Endodermal cell (in vitro differentiated cells): ENCODE measurements around the gene PLD2. TPM values are rescaled to one million over a fixed set of nuclear protein-coding genes. Genes with fewer than 3 reads are reported as not detected.
A peak's percentile ranks its signal among the peaks of the same experiment; 100 is the strongest.
"Not testable (repeated sequence)": the region's sequence is repeated elsewhere in the genome, so short reads cannot be mapped to it uniquely, and the experiment has no call there.

Source experiments
- DNase-seq: peaks from one replicate; pipeline ENCODE4 v3.0.0-alpha.2; 2017
- H3K27ac ChIP-seq: 2 replicates; pipeline ENCODE4 v1.5.1; 2013; ENCODE audit warnings: mild to moderate bottlenecking, low read depth, low read length, moderate library complexity
- H3K27me3 ChIP-seq: 2 replicates; pipeline ENCODE4 v1.6.1; 2013; ENCODE audit warnings: mild to moderate bottlenecking, low read length, moderate library complexity; ENCODE audit not compliant: insufficient read depth, control insufficient read depth, poor library complexity, severe bottlenecking
- H3K36me3 ChIP-seq: 2 replicates; pipeline ENCODE4 v1.7.0; 2013; ENCODE audit warnings: mild to moderate bottlenecking, low read length, moderate library complexity; ENCODE audit not compliant: control insufficient read depth, insufficient read depth
- H3K4me1 ChIP-seq: one replicate; pipeline ENCODE4 v1.7.0; 2013; ENCODE audit warnings: low read length; ENCODE audit not compliant: control insufficient read depth, insufficient read depth
- H3K4me3 ChIP-seq: 2 replicates; pipeline ENCODE4 v1.5.1; 2013; ENCODE audit warnings: mild to moderate bottlenecking, low read length, moderate library complexity
- H3K9ac ChIP-seq: 2 replicates; pipeline ENCODE4 v1.6.1; 2013; ENCODE audit warnings: mild to moderate bottlenecking, low read length, moderate library complexity; ENCODE audit not compliant: poor library complexity, severe bottlenecking; ENCODE audit errors: extremely low read depth
- H3K9me3 ChIP-seq: 2 replicates; pipeline ENCODE4 v1.6.1; 2013; ENCODE audit warnings: mild to moderate bottlenecking, low read length, moderate library complexity; ENCODE audit not compliant: control insufficient read depth
- H3K27ac Mint-ChIP-seq: 2 replicates; pipeline ENCODE4 v1.8.0; 2020; ENCODE audit warnings: mixed read lengths
- H3K27me3 Mint-ChIP-seq: 2 replicates; pipeline ENCODE4 v1.8.0; 2021; ENCODE audit warnings: mild to moderate bottlenecking, mixed read lengths; ENCODE audit not compliant: insufficient read depth
- H3K36me3 Mint-ChIP-seq: 2 replicates; pipeline ENCODE4 v1.8.0; 2020; ENCODE audit warnings: low read depth, mixed read lengths
- H3K4me1 Mint-ChIP-seq: 2 replicates; pipeline ENCODE4 v1.8.0; 2020; ENCODE audit warnings: mixed read lengths
- H3K4me3 Mint-ChIP-seq: 2 replicates; pipeline ENCODE4 v1.8.0; 2020; ENCODE audit warnings: mild to moderate bottlenecking, moderate library complexity, mixed read lengths
- H3K9me3 Mint-ChIP-seq: 2 replicates; pipeline ENCODE4 v1.8.0; 2020; ENCODE audit warnings: mild to moderate bottlenecking, mixed read lengths
- WGBS, 2 experiments: methylation state at CpG; one replicate each; pipeline versions ENCODE4 v1.1.5 to v1.1.7; 2013; ENCODE audit warnings: missing lambda C conversion rate in 2 of 2, mixed read lengths in 1 of 2; ENCODE audit not compliant: insufficient coverage in 1 of 2, insufficient read length in 1 of 2; 5-methylcytosine and 5-hydroxymethylcytosine counted together
- total RNA-seq, 2 donors: library from RNA; stranded (reverse); fragmentation: NEBNext Ultra II Directional in 1 of 2; extraction: Animal tissue kit (Norgen Biotek cat#: 25700) in 1 of 2; gene quantifications; 2 replicates in 1 of 2; 3 replicates in 1 of 2; pipeline ENCODE4 v1.2.1, GENCODE V29; 2021
- TF ChIP-seq, protein P1 (sequence below): fragments of 200-600 bp; sonication (generic); conservative IDR thresholded peaks from 2 replicates; pipeline ENCODE4 v1.5.0; 2021; ENCODE audit warnings: antibody characterized with exemption, mild to moderate bottlenecking

PLD2 gene
- total RNA-seq, 2 donors from 2014 or later = 72.7 to 75.2 TPM

DNA sequence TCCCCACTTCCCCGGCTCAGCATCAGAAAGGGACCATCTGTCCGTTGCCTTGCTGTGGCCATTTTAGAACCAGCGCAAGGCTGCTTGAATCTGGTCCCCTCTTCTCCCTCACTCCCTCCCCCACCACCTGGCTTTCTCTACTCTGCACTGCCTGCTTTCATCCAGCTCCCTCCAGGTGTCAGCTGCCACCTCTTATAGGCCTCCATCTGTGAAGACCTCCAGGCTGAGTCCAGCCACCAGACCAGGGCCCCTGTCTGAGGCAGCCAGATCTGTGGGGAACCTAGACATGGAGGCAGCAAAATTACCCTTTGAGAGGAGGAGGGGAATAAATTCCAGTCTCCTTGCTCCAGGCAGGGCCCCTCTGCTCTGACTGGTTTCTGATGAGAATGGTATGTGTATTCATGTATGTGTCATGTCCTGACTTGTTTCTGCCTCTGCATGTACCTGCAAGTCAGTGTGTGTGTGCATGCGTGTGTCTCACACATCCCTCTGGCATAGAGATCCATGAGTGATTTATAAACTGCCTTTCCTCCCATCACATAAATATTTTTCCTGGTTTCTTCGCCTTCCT, 47.2 kb downstream of the PLD2 start:
- Mint-ChIP-seq H3K4me1 (peaks cover 51% of the 10 kb centered on the region), H3K4me3 (no peak overlapping the region), H3K9me3 (no peaks in the 10 kb centered on the region), H3K36me3 (peaks cover 12% of the 10 kb centered on the region), H3K27ac (peak overlapping the region; percentile 80), H3K27me3 (no peaks in the 10 kb centered on the region)
- no peaks in the 10 kb centered on the region for H3K27me3 ChIP-seq
- TF ChIP-seq, protein P1, sequence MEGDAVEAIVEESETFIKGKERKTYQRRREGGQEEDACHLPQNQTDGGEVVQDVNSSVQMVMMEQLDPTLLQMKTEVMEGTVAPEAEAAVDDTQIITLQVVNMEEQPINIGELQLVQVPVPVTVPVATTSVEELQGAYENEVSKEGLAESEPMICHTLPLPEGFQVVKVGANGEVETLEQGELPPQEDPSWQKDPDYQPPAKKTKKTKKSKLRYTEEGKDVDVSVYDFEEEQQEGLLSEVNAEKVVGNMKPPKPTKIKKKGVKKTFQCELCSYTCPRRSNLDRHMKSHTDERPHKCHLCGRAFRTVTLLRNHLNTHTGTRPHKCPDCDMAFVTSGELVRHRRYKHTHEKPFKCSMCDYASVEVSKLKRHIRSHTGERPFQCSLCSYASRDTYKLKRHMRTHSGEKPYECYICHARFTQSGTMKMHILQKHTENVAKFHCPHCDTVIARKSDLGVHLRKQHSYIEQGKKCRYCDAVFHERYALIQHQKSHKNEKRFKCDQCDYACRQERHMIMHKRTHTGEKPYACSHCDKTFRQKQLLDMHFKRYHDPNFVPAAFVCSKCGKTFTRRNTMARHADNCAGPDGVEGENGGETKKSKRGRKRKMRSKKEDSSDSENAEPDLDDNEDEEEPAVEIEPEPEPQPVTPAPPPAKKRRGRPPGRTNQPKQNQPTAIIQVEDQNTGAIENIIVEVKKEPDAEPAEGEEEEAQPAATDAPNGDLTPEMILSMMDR = no peak
- no peak for DNase-seq
- H3K4me1 ChIP-seq = peaks cover 11% of the 10 kb centered on the region
- H3K9ac ChIP-seq = no peak overlapping the region
- no peak overlapping the region for H3K4me3 ChIP-seq
- WGBS, 2 experiments = 92 to 100% methylated on average over 2 to 5 of the region's 5 CpGs
- no peaks in the 10 kb centered on the region for H3K9me3 ChIP-seq
- peak overlapping the region; percentile 83 for H3K27ac ChIP-seq
- no peaks in the 10 kb centered on the region for H3K36me3 ChIP-seq

DNA sequence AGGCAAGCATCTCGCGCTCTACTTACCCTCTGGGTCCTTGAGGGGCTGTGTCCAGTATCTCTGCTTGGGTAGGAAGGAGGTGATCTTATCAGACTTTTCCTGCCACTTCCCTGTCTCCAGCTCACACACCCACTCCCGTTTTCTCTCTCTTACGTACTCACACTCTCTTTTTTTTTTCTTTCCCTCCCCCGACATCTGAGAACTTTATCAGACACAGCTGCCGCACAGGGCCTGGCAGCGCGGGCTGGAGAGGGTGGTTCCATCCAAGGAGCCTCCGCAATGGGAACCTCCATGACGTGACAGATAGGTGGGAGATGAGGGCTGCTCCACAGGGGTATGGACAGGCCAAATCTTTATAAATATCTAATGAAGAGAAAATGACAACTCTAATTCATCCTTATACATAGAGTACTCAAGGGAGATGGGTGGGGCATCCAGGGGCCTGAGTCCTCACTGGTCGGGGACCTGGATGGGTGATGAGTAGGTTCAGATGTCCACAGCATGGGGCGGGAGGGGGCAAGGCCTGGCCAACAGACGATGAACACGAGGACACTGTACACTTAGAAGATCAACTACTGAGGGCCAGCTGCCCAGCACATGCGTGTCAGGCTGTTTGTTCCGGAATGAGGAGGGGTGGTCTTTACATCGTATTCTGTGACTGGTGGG, 49.5 kb downstream of the PLD2 start:
- Mint-ChIP-seq H3K4me1 (peaks cover 54% of the 10 kb centered on the region), H3K27me3 (no peaks in the 10 kb centered on the region), H3K36me3 (peaks cover 12% of the 10 kb centered on the region), H3K4me3 (no peak overlapping the region), H3K27ac (peak overlapping the region; percentile 69), H3K9me3 (no peaks in the 10 kb centered on the region)
- Histone ChIP-seq H3K4me3 (no peak overlapping the region), H3K27ac (no peak overlapping the region), H3K4me1 (peaks cover 11% of the 10 kb centered on the region), H3K27me3 (no peaks in the 10 kb centered on the region), H3K9me3 (no peaks in the 10 kb centered on the region), H3K36me3 (peaks cover 7% of the 10 kb centered on the region), H3K9ac (no peak overlapping the region)
- 94 to 95% methylated on average over 8 to 17 of the region's 17 CpGs for WGBS, 2 experiments
- no peak for DNase-seq
- TF ChIP-seq, protein P1 = no peak

DNA sequence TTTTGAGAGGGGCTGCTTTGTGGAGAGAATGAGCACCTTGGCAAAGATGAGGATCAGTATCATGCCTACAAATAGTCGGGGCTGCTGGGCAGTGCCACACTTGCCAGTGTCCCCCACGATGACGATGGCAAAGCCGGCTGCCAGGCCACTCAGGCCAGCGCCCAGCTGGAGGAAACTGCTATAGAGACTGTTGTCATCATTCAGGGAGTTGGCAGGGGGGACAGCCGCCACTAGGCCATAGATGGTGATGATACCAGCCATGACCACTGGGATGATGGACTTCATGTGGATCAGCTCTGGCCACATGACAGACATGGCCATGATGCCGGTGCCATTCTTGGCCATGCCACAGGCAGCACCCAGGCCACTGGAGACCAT, 50.0 kb downstream of the PLD2 start:
- Histone ChIP-seq H3K27ac (no peak overlapping the region), H3K9me3 (no peaks in the 10 kb centered on the region), H3K9ac (no peak overlapping the region), H3K4me1 (peaks cover 11% of the 10 kb centered on the region), H3K27me3 (no peaks in the 10 kb centered on the region), H3K4me3 (no peak overlapping the region), H3K36me3 (peaks cover 7% of the 10 kb centered on the region)
- DNase-seq = no peak
- Mint-ChIP-seq H3K4me3 (no peak overlapping the region), H3K4me1 (peaks cover 54% of the 10 kb centered on the region), H3K36me3 (peaks cover 13% of the 10 kb centered on the region), H3K27ac (peak overlapping the region; percentile 69), H3K9me3 (no peaks in the 10 kb centered on the region), H3K27me3 (no peaks in the 10 kb centered on the region)
- TF ChIP-seq, protein P1 = no peak
- WGBS, 2 experiments = 95 to 96% methylated on average over 4 to 7 of the region's 7 CpGs

DNA sequence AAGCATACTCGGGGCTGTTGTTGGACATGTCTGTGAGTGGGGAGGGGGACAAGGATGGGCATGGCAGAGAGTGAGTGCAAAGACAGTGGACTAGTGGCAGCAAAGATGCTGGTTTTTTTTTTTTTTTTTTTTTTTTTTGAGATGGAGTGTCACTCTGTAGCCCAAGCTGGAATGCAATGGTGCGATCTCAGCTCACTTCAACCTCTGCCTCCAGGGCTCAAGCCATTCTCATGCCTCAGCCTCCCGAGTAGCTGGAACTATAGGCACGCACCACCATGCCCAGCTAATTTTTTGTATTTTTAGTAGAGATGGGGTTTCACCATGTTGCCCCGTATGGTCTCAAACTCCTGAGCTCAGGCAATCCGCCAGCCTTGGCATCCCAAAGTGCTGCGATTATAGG, 50.4 kb downstream of the PLD2 start:
- not testable (repeated sequence) for H3K27ac Mint-ChIP-seq, H3K4me3 Mint-ChIP-seq, H3K9ac ChIP-seq, H3K27me3 Mint-ChIP-seq, DNase-seq, H3K36me3 ChIP-seq, H3K27me3 ChIP-seq, H3K27ac ChIP-seq, H3K4me3 ChIP-seq, H3K9me3 Mint-ChIP-seq, H3K9me3 ChIP-seq
- H3K4me1 Mint-ChIP-seq = peaks cover 54% of the 10 kb centered on the region
- H3K4me1 ChIP-seq = peaks cover 11% of the 10 kb centered on the region
- 83 to 88% methylated on average over 5 to 7 of the region's 7 CpGs for WGBS, 2 experiments
- peaks cover 15% of the 10 kb centered on the region for H3K36me3 Mint-ChIP-seq
